Stimulated activated naive CD8-positive, alpha-beta T cell treated with anti-CD3 and anti-CD28 coated beads, Interleukin-15, Interleukin-2, amounts not matched to agents 100 U/mL and 50 U/mL, for 24 hours (primary cell): ENCODE measurements around the gene GALNT2.

Experiments used
- ATAC-seq: fragments of 150-1000 bp; cut with Tn5 transposase; one replicate; pipeline ENCODE4 v1.10.0; 2021
- DNase-seq: peaks from one replicate; pipeline ENCODE4 v3.0.0; 2021

The GALNT2 gene

DNA sequence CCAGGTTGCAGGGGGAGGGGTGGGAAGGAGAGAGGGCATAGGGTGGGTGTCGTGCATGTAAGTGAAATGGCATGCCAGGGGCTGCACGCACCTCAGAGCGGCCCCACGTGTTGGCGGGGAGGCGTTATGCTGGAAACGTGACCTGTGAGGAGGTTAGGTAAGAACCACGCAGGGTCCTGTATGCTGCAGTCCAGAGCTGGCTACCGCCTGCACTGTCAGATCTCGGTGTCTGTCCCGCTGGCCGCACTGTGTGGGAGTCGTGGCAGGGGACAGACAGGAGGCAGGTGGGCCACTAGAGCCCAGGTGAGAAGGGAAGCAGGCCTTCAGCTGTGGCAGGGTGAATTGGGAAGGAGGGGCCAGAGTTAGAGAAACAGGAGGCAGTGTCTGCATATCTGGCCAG is 79.7 kb downstream of the GALNT2 start:
- no peak for DNase-seq

GRCh38 chr1:230147253-230148125 is 80.5 kb downstream of the GALNT2 start:
- DNase-seq, result no peak
- ATAC-seq, result no peak

More for the DNA sequence above, 79.7 kb downstream of the GALNT2 start:
- no peak for ATAC-seq

DNA sequence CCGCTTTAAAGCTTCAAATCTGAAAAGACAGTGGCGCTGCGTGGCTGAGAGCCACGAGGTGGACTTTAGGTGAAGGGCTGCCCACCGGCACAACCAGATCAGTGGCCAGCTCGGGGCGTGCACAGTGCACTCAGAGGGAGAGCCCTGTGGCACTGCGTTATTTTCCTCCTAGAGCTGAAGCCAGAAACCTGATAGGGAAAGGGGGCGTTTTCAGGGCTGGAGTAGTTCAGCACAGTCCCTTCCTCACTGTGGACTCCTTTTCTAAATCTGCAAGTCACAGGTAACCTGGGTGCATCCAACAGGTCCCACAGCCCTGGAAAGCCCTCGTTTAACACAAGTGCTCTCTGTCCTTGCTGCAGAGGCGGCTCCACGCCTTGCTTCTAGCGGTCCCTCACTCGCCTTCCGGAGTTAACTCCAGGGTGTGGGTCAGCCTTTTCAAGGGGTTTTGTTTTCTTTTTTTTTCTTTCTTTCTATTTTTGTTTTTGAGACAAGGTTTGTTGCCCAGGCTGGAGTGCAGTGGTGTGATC is 81.2 kb downstream of the GALNT2 start:
- no peak for ATAC-seq
- no peak for DNase-seq

DNA sequence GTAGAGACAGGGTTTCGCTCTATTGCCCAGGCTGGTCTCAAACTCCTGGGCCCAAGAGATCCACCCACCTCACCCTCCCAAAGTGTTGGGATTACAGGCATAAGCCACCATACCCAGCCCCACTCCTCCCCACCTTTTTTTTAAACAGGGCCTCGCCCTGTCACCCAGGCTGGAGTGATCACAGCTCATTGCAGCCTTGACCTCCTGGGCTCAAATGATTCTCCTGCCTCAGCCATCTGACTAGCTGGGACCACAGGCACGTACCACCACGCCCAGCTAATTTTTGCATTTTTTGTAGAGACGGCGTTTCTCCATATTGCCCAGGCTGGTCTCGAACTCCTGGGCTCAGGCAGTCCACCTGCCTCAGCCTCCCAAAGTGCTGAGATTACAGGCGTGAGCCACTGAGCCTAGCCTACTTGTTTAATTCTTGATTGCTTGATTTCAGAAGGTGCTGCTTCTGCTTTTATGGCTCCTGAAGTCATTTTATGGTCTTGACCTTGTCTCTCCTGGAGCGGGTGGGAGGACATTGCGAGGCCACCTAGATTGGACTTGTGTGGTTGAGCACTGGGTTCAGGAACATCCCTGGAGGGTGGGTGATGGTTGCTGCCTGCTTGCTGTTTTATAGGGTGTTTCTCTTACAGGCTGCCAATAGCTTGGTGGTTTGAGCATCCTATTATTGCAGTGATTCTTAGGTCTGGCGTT is 81.9 kb downstream of the GALNT2 start:
- DNase-seq, result no peak
- ATAC-seq, result no peak

DNA sequence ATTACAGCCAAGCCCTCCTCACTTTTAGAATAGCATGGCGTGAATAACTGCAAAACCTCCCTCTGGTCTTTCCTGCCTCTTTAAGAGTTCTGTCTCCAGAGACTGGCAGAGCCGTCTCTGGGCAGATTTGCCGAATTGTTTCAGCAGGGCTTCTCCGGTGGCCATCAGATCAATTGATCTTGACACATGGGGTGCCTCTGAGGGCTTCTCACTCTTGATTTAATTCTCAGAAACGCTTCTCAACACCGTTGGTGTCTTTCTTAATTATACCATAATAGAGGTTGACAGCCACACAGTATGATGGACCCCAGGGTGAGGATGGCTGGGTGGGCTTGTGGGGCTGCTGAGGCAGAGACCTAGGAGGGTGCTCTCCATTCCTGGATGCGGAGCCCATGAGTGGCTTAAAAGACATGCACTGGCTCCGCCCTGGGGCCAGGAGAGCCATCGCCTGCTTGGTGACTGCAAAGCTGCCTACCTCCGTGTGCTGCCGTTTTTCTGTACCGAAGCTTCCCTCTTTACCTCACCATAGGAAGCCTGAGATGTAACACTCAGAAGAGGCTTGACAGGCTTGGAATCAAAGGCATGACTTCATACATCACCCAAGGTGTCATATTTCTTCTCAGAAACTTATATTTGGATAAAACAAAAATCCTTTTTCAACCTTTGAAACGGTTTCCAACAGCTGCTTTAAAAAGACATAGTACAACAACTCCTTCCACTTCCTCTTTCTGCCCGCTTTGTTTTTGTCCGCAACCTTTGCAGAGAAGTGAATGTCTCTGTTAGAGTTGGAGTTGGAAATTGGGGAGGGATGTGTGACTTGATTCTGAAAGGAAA is 82.9 kb downstream of the GALNT2 start:
- no peak for DNase-seq
- ATAC-seq, result no peak

- ATAC-seq, result no peak
- DNase-seq, result no peak
Observed at GRCh38 chr1:230150615-230151014, 83.6 kb downstream of the GALNT2 start.

GRCh38 chr1:230151924-230152468 is 85.0 kb downstream of the GALNT2 start:
- DNase-seq, result no peak
- no peak for ATAC-seq

DNA sequence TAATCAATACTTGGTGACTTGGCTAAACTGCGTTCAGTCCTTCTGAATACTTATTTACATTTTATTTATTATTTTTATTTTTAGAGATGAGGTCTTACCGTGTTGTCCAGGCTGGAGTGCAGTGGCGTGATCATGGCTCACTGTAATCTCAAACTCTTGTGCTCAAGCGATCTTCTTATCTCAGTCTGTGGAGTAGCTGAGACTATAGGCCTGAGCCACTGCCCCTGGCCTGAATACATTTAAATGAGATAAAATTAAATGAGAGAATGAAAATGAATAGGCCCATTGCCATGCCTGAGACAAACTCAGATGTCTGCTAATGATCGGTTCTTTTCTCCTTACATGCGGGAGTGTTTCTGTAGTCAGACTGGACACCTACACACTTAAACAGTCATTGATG is 86.0 kb downstream of the GALNT2 start:
- DNase-seq (no peak), ATAC-seq (no peak)

GRCh38 chr1:230153641-230154296 is 86.7 kb downstream of the GALNT2 start:
- DNase-seq (no peak), ATAC-seq (no peak)

DNA sequence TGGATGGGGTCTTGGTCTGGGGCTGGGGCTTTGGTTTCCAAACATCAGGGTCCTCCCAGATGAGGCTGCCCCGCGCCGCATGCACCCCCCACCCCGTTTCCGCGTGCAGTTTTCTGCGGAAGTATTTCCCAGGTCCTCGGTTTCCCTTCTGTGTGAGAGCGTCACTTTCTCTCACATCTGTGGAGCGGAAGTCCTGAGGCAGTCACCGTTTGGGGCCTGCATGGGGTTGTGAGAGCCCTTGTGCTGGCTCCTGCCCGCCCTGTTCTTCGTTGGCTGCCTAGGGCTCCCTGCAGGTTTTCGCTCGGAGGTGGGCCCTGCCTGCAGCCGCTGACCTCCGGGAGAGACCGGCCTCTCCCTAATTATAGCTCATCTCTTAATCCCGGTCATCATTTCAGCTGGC is 88.0 kb downstream of the GALNT2 start:
- no peak for DNase-seq
- ATAC-seq, result no peak

DNA sequence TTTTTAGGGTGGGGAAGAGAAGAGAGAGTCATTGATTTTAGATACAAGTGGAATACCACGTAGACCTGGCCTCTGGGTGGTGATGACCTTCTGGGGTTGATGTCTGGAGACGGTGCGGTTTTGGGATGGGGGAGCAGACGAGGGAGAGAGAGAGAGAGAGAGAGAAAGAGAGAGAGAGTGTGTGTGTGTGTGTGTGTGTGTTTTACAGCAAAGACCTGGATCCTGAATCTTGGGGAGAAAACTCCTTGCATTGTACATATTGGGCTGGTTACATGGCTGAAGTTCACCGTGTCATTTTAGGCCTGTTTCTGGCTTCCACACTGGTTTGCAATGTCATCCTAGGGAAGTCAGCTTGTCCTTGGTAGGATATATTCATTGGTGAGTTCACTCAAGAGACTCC is 89.0 kb downstream of the GALNT2 start:
- ATAC-seq (no peak), DNase-seq (no peak)

DNA sequence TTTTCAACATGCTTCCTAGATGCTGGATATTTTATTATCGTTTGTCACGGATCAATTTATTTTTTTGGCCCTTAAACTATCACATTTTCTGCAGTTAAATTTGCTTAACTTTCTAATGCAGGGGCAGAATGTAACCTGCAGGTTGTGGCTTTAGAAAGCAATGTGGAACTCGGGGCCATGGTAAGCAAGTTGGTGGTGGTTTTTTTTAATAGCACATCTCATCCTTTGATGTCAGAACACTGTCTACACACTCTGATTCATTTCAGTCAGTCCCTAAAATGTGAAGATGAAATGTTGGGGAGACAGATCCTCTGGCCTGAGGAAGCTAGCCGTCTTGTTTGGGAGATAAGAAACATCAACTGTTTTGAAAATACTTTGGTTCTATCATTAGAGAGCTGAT is 89.5 kb downstream of the GALNT2 start:
- ATAC-seq, result no peak

GRCh38 chr1:230157420-230158390 is 90.7 kb downstream of the GALNT2 start:
- ATAC-seq, result no peak
- no peak for DNase-seq

More for the DNA sequence above, 89.5 kb downstream of the GALNT2 start:
- DNase-seq, result no peak

- no peak for DNase-seq
- no peak for ATAC-seq
Observed at GRCh38 chr1:230158415-230159291, 91.6 kb downstream of the GALNT2 start.

GRCh38 chr1:230159580-230159979 is 92.5 kb downstream of the GALNT2 start:
- ATAC-seq, result no peak

GRCh38 chr1:230160957-230161771 is 94.1 kb downstream of the GALNT2 start:
- no peak for ATAC-seq
- no peak for DNase-seq

More at GRCh38 chr1:230159580-230159979, 92.5 kb downstream of the GALNT2 start:
- no peak for DNase-seq

- DNase-seq, result no peak
Observed at GRCh38 chr1:230163205-230163604, 96.2 kb downstream of the GALNT2 start.

GRCh38 chr1:230163719-230164118 is 96.7 kb downstream of the GALNT2 start:
- ATAC-seq, result no peak
- no peak for DNase-seq

More at GRCh38 chr1:230163205-230163604, 96.2 kb downstream of the GALNT2 start:
- no peak for ATAC-seq
